HG02973 (cell line): ENCODE results near the gene MYMK.
"Not testable (repeated sequence)": the region's sequence is repeated elsewhere in the genome, so short reads cannot be mapped to it uniquely, and the experiment has no call there.

Source experiments
- ATAC-seq: cut with Tn5 transposase; IDR thresholded peaks from one replicate; pipeline ENCODE4 v1.9.1; 2021; ENCODE audit warnings: moderate library complexity; ENCODE audit not compliant: unreplicated experiment

Gene MYMK, protein sequence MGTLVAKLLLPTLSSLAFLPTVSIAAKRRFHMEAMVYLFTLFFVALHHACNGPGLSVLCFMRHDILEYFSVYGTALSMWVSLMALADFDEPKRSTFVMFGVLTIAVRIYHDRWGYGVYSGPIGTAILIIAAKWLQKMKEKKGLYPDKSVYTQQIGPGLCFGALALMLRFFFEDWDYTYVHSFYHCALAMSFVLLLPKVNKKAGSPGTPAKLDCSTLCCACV

DNA sequence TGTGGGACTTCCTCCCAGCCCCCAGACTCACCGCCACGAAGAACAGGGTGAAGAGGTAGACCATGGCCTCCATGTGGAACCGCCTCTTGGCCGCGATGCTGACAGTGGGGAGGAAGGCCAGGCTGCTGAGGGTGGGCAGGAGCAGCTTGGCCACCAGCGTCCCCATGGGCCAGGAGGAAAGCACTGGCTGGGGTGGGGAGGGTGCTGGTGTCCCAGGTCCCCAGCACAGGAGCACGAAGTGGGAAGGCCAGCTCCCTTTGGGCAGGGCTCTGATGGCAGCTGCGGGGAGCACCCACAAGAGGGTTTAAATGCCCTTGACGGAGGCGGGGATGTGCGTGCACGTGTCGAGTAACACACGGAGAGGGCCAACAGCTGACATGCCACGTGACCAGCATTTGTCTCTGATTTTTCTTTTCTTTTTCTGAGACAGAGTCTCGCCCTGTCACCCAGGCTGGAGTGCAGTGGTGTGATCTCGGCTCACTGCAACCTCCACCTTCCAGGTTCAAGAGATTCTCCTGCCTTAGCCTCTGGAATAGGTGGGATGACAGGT is at the start of gene MYMK:
Gene MYMK (minus strand): TSS at position 281 of the 550 bp plus-strand sequence. CDS start 115 bp downstream, at position 166.
- no peak for ATAC-seq

DNA sequence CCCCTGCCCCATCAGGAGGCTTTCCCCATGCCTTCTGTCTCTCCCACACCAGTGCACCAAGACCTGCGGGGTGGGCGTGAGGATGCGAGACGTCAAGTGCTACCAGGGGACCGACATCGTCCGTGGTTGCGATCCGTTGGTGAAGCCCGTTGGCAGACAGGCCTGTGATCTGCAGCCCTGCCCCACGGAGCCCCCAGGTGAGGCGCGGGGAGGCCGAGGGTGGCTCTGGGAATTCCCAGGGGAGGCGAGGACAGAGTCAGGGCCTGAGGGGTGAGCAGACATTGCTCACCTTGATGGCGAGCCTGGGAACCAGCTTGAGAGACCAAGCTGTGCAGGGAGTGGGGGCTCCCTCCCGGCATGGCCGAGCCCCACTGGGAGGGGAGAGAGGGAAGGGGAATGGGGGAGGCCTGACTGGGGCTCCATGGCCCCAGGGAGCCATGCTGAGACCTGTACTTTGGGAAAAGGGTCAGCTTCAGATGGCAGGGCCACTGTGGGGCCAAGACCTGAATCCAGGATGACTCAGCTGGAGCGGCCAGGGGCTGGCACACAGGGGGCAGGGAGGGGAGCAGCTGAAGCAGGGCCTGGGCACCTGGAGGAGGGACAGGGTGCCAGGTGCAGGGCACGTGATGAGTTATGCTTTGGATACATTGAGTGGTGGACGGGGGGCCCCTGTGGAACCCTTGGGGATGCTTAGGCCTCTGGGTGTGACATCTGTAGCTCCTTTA is 49.2 kb upstream of the MYMK start:
- no peak for ATAC-seq

DNA sequence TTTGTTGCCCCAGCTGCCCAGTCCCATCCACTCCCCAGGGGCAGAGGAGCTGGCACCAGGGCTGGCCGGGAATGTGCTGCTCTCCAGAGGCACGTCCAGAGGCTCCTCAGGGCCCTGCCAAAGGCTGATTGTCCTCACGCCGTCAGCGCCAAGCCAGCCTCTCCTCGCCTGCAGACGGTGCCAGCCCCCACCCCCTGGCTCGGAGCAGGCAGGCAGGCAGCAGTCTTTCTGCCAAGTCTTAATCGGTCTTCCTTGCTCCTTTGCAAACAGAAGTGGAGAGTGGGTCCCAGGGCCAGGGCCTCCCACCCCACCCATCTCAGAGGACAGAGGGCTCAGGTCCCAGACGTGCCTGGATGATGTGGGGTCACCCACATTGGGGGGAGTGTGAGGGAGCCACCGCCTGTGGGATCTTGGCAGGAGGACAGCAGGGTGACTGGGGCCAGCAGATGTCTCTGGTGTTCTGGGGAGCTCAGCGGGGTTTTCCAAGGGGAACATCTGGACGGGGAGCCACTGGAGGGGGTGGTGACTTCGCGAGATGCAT is 48.1 kb upstream of the MYMK start:
- no peak for ATAC-seq

DNA sequence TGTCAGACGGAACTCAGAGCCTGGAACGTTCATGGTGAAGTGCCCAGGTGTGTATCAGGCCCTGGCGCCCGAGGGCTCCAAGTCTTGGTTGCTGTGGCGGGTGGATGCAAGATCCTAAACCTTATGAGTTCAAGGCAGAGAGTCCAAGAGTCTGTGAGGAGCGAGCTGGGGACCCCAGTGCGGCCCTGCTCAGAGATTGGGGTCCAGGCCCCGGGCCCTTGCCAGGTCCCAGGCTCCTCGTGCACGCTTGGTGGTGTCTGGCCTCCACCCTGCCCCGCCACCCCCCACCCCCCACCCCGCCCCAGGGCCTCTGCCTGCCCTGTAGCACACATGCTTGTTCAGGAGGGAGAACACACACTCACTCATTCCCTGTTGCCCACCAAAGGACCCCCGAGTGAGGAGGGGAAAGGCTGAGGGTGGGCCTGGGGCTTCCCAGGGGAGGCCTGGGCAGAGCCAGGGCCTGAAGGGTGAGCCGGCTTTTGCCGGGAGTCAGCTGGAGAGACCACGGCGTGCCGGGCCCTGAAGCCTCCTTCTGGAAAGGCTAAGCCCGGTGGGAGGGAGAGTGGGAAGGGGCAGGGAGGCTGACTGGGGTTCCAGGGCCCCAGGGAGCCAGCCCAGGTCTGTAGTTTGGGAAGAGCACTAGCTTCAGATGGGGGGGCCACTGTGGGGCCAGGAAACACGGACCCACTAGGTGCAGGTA is 47.3 kb upstream of the MYMK start:
- ATAC-seq = no peak

DNA sequence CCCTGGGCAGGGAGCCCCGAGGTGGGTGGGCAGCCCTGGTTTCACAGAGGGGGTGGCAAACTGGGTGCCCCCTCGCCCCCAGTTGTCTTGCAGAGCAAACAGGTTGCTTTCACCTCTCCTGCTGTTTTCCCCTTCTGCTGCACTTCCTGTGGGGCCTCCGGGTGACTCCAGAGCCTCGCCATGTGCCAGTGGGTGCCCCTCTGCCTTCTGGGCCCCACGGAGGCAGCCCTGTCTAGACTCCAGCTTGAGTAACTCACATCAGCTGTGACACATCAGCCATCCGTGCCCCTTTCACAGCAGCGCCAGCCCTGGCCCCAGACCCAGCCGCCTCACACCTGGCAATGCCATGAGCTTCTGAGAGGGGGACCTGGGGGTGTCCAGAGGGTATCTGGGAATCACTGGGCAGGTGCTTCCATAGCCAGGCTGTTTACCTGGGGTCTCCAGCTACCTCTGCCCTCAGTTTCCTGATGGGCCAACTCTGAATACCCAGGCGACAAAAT is 46.7 kb upstream of the MYMK start:
- no peak for ATAC-seq

DNA sequence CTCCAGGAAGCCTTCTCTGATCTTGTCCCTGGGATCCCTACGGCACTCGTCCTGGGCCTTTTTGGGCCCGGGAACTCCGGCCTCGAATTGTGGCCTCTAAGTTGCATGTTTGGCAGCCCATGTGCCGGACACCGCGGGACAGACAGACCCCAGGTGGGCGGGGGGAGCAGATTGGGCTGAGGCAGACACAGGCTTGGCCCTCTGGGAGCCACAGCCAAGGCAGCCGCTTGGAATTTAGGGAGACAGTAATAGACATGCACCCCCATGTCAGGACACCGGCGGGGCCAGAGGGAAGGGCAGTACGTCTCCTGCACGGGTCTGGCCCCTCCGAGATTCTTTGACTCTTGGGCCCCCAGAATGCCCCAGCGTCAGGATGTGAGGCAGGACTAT is 45.9 kb upstream of the MYMK start:
- no peak for ATAC-seq

DNA sequence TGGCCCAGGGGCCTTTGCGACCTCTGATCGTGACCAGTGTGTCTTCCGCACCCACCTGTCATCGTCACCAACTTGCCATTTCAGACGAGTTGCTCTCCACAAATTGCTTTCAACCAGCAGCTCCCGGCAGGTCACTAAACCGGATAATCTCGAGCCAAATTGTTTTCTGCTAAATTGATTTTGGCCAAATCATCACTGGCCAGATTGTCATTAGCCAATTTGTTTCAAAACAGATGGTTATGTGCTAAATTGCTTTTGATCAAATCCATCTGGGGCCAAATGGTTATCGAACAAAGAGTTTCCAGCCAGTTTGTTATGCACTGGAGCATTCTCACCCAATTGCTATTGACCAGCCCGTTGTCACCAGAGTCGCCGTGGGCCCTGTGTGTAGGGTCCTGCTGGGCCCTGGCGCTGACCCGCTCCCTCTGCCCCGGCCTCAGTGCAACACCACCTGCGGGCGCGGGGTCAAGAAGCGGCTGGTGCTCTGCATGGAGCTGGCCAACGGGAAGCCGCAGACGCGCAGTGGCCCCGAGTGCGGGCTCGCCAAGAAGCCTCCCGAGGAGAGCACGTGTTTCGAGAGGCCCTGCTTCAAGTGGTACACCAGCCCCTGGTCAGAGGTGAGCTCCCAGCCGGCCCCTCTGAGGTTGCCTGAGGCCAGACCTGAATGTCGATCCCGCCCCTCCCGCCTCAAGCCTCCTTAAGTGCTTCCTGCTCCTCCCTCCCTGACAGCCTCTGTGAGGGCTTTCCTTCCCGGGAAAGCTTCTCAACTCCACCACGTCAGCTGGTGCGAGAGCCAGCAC is 45.3 kb upstream of the MYMK start:
- ATAC-seq = no peak

DNA sequence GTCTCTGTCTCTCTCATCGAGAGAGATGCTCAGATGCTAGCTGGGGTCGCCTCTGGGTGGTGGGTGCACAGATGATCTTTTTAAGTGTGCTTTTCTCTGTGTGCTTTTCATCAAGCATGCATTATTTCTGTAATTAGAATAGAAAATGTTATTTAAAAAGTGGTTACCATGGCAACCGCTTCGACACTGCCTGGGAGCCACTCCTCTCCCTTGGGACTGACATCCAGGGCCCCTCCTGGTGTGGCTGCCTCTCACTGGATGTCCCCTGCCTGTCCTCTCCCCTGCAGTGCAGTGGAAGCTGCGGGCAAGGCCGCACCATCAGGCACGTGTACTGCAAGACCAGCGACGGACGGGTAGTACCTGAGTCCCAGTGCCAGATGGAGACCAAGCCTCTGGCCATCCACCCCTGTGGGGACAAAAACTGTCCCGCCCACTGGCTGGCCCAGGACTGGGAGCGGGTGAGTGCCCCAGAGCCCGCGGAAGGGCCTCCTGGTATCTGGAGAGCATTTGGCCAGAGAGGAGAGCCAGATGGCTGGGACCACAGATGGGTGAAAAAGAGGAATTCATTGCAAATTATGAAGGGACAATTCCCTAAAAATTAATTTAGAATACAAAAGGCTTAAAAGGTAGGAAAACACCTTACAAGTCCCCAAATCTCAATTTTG is 44.5 kb upstream of the MYMK start:
- ATAC-seq = no peak

DNA sequence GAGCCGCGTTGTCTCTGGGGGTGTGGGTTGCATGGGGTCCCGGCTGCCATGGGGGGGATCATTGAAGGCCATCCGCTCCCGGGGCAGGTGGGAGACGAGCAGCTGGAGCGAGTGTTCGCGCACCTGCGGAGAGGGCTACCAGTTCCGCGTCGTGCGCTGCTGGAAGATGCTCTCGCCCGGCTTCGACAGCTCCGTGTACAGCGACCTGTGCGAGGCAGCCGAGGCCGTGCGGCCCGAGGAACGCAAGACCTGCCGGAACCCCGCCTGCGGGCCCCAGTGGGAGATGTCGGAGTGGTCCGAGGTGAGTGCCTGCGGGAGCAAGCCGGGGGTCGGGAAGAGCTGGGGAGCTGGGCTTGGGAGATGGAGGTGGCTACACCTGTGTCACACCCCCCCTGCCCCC is 43.4 kb upstream of the MYMK start:
- no peak for ATAC-seq

DNA sequence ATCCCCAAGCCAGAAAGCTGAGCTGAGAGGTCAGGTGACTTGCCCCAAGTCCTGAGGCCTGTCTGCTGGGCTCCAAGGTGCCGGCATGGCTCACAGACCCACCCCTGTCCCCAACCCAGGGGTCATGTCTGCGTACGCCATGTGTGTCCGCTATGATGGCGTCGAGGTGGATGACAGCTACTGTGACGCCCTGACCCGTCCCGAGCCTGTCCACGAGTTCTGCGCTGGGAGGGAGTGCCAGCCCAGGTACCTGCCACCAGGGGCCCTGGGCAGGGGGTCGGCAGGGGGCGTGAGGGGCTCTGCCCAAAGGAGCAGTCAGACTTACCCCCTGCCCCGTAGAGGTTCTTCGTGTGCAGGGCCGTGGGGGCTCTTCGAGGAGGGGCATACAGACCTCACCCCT is 42.1 kb upstream of the MYMK start:
- ATAC-seq = no peak

DNA sequence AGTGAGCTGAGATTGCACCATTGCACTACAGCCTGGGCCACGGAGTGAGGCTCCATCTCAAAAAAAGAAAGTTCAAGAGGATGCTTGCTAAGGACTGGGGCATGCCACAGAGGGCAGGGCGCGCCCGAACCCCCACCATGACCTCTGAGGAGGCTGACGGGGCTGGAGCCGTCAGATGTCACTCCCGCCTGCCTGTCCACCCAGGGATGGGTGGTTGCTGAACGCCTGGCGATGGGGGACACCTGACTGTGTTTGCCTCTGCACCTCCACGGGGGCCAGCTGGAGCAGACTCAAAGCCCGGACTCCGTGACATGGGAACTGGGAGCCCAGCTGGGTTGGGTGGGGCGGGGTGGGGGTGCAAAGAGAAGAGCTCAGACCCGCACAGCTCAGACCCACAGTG is 41.6 kb upstream of the MYMK start:
- no peak for ATAC-seq

DNA sequence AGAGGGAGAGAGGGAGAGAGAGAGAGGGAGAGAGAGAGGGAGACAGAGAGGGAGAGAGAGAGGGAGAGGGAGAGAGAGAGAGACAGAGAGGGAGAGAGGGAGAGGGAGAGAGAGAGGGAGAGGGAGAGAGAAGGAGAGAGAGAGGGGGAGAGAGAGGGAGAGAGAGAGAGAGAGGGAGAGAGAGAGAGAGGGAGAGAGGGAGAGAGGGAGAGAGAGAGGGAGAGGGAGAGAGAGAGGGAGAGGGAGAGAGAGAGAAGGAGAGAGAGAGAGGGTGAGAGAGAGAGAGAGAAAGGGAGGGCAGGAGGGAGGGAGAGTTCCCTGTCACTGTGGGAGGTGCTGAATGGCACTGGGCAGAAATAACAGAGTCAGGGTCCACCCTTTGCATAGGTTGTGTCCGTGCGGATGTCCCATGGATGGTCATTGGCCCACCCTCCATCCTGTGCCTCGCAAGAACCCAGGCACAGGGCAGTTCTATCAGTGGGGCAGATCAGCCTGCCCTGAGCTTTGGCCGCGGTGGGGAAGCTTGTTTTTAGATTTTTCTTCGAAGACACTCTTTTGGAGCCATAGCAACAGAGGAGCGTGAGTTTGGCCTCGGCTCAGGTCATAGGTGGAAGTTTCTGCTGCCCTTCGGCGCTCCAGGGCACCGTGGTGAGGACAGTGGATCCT is 39.8 kb upstream of the MYMK start:
- ATAC-seq = no peak

DNA sequence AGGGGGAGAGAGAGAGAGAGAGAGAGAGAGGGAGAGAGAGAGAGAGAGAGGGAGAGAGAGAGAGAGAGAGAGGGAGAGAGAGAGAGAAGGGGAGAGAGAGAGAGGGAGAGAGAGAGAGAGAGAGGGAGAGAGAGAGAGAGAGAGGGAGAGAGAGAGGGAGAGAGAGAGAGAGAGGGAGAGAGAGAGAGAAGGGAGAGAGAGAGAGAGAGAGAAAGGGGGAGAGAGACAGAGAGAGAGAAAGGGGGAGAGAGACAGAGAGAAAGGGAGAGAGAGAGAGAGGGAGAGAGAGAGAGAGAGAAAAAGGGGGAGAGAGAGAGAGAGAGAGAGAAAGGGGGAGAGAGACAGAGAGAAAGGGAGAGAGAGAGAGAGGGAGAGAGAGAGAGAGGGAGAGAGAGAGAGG is 39.1 kb upstream of the MYMK start:
- ATAC-seq = not testable (repeated sequence)

DNA sequence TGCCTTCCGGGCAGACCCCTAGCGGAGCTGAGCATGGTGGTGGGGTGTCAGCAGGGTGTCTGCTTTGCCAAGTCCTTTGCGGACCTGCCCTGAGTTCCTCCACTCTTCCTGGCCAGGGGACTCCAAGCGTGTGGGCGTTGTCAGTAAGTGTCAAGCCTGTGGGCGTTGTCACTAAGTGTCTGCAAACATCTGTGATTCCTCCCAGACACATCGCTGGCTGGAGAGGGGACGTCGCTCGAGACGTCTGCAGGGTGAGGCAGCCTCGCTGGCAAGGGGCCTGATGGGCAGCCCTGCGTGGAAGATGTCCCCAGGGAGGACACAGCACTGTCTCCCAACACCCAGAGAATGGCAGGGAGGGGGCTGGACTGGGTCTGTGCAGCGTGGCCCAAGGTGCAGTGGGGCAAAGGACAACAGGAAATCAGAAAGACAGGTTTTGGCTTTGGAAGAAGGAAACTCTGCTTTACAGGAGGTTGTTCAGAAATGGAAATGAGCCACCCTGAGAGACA is 38.6 kb upstream of the MYMK start:
- ATAC-seq = no peak

DNA sequence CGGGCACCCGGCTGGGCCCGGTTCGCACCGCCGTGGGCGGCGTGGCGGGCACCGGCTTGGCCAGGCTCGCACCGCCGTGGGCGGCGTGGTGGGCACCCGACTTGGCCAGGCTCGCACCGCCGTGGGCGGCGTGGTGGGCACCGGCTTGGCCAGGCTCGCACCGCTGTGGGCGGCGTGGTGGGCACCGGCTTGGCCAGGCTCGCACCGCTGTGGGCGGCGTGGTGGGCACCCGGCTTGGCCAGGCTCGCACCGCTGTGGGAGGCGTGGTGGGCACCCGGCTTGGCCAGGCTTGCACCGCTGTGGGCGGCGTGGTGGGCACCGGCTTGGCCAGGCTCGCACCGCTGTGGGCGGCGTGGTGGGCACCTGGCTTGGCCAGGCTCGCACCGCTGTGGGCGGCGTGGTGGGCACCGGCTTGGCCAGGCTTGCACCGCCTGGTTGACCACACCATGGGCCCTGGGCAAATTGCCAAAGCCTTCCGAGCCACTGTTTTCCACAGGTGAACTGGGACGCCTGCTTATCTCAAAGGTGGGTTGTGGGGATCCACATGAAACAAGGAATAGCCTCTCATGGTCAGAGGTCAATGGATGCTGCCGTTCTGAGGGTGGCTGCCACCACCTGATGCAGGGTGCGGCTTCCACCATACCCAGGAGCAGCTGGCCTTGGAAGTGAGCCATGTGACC is 38.0 kb upstream of the MYMK start:
- no peak for ATAC-seq

DNA sequence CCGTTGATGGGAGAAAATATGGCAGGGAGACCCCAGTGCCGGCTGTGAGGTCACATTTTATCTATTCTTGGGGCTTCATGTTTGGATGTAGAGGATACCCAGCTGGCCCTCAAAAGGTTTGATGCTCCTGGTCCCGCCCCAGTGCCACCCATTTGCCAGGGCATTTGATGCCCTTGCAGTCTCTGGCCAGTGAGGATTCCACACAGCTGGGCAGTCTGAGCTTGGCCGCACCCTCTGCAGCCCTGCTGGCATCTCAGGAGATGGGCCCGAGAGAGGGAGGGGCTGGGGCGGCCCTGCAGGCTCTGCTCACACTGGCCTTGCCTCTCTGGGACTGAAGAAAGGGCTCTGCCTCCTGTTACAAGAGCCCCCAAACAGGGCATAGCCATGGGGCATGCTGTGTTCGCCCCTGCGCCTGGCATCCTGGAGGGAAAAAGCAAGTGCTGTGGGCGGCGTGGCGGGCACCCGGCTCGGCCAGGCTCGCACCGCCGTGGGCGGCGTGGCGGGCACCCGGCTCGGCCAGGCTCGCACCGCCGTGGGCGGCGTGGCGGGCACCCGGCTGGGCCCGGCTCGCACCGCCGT is 37.3 kb upstream of the MYMK start:
- no peak for ATAC-seq

DNA sequence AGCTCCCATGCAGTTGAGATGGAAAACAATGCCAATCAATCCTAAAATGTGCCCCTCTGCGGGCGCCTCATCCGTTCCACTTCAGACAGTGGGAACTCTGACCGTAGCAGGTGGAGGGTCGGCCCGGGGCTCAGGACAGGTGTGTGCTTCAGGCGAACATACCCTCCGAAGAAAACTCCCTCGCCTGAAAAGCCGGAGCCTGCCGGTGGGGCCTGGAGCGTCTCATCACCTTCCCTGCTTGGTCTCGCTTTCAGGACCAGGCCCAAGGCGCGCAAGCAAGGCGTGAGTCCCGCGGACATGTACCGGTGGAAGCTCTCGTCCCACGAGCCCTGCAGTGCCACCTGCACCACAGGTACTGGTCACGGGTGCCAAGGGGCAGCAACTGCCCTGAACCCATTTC is 36.2 kb upstream of the MYMK start:
- ATAC-seq = no peak

DNA sequence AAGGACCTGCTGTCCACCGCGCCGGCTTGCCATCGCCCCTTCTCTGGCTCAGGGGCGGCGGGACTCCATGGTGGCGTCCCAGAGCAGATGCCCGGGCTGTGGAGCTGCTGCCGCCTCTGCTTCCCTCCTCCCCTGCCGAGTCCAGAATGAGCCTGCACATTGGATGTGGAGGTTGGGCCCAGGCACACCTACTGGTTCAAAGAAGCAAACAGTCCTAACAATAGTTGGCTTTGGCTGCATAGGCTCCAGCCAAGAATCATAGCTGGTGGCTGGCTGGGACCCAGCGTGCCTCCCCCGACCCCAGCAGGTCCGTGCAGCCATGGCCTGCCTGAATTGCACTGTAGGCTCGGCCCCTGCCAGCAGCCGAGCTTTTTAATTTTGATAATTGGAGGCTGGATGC is 35.6 kb upstream of the MYMK start:
- ATAC-seq = no peak
